GM12891 (cell line): ENCODE results near the gene DIS3L2.
"Not testable (repeated sequence)": the region's sequence is repeated elsewhere in the genome, so short reads cannot be mapped to it uniquely, and the experiment has no call there.

Experiments used
- POLR2A ChIP-seq: IDR thresholded peaks from 2 replicates; pipeline ENCODE4 v1.6.1; 2011; ENCODE audit warnings: low read depth, low read length, control low read depth
- POLR2AphosphoS5 ChIP-seq: IDR thresholded peaks from 2 replicates; pipeline ENCODE4 v1.6.1; 2011; ENCODE audit warnings: low read depth, low read length, control low read depth
- POU2F2 ChIP-seq: IDR thresholded peaks from 2 replicates; pipeline ENCODE4 v1.6.1; 2011; ENCODE audit warnings: low read depth, mild to moderate bottlenecking, control low read depth, low read length, moderate library complexity
- SPI1 ChIP-seq: IDR thresholded peaks from 2 replicates; pipeline ENCODE4 v1.6.1; 2011; ENCODE audit warnings: low read depth, low read length, control low read depth
- TAF1 ChIP-seq: IDR thresholded peaks from 2 replicates; pipeline ENCODE4 v1.6.1; 2011; ENCODE audit warnings: low read depth, low read length, control low read depth

DNA sequence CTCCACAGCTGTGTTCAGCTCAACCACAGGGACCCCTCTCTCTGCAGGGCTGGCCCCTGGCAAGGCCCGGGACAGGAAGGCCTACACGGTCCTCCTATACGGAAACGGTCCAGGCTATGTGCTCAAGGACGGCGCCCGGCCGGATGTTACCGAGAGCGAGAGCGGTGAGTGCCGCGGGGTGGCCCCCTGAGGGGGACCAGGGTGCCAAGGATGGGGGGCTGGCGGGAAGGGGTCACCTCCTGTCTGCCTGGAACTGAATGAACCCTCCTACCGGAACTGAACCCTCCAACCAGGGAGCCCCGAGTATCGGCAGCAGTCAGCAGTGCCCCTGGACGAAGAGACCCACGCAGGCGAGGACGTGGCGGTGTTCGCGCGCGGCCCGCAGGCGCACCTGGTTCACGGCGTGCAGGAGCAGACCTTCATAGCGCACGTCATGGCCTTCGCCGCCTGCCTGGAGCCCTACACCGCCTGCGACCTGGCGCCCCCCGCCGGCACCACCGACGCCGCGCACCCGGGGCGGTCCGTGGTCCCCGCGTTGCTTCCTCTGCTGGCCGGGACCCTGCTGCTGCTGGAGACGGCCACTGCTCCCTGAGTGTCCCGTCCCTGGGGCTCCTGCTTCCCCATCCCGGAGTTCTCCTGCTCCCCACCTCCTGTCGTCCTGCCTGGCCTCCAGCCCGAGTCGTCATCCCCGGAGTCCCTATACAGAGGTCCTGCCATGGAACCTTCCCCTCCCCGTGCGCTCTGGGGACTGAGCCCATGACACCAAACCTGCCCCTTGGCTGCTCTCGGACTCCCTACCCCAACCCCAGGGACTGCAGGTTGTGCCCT is 419.9 kb downstream of the DIS3L2 start:
- TF ChIP-seq TAF1, POLR2A, SPI1, POLR2AphosphoS5, POU2F2: not testable (repeated sequence)
